Measurements from ENCODE around the gene KNDC1.
"Not testable (repeated sequence)": the region's sequence is repeated elsewhere in the genome, so short reads cannot be mapped to it uniquely, and the experiment has no call there.

The KNDC1 gene

DNA sequence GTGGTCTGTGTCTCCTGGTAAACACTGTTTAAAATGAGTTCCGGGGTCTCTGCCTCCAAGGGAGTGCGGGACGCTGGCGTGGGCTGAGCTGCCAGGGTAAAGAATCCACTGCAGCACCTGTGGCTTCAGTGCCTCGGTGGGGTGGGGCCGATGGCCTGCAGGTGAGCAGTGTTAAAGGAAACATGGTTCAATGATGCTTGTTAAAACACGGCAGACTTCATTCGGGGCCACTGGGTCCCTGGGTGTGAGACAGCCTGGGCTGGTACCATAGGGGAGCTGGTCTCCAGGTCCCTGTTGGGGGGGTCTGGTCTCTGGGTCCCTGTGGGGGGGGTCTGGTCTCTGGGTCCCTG lies 24.9 kb upstream of the KNDC1 start:
- H4K20me1 ChIP-seq (ENCODE audit: insufficient read depth, low read length), result no peaks in the 10 kb centered on the region
- H3K79me2 ChIP-seq (ENCODE audit: low read length), result no peaks in the 10 kb centered on the region
- H3K4me1 ChIP-seq (ENCODE audit: low read length), result no peaks in the 10 kb centered on the region
- H3K4me2 ChIP-seq (ENCODE audit: low read length), result no peak overlapping the region
- no peak overlapping the region for H3K4me3 ChIP-seq (ENCODE audit: low read length)
- no peak overlapping the region for H2AFZ ChIP-seq (ENCODE audit: low read depth, low read length)
- no peak overlapping the region for H3K27ac ChIP-seq (ENCODE audit: low read length)
- no peaks in the 10 kb centered on the region for H3K36me3 ChIP-seq (replicated peaks; ENCODE audit: low read depth, low read length)
- TF ChIP-seq EZH2phosphoT487 (IDR thresholded peaks at IDR 0.05; ENCODE audit: low read depth), result no peak
- TF ChIP-seq, protein P1, sequence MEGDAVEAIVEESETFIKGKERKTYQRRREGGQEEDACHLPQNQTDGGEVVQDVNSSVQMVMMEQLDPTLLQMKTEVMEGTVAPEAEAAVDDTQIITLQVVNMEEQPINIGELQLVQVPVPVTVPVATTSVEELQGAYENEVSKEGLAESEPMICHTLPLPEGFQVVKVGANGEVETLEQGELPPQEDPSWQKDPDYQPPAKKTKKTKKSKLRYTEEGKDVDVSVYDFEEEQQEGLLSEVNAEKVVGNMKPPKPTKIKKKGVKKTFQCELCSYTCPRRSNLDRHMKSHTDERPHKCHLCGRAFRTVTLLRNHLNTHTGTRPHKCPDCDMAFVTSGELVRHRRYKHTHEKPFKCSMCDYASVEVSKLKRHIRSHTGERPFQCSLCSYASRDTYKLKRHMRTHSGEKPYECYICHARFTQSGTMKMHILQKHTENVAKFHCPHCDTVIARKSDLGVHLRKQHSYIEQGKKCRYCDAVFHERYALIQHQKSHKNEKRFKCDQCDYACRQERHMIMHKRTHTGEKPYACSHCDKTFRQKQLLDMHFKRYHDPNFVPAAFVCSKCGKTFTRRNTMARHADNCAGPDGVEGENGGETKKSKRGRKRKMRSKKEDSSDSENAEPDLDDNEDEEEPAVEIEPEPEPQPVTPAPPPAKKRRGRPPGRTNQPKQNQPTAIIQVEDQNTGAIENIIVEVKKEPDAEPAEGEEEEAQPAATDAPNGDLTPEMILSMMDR (IDR thresholded peaks at IDR 0.05; ENCODE audit: low read depth, low read length), result no peak
- no peak overlapping the region for H3K9ac ChIP-seq (ENCODE audit: low read length)
- H3K27me3 ChIP-seq (ENCODE audit: low read depth, low read length), result no peaks in the 10 kb centered on the region
- H3K9me3 ChIP-seq (ENCODE audit: insufficient read depth, low read length), result no peaks in the 10 kb centered on the region

DNA sequence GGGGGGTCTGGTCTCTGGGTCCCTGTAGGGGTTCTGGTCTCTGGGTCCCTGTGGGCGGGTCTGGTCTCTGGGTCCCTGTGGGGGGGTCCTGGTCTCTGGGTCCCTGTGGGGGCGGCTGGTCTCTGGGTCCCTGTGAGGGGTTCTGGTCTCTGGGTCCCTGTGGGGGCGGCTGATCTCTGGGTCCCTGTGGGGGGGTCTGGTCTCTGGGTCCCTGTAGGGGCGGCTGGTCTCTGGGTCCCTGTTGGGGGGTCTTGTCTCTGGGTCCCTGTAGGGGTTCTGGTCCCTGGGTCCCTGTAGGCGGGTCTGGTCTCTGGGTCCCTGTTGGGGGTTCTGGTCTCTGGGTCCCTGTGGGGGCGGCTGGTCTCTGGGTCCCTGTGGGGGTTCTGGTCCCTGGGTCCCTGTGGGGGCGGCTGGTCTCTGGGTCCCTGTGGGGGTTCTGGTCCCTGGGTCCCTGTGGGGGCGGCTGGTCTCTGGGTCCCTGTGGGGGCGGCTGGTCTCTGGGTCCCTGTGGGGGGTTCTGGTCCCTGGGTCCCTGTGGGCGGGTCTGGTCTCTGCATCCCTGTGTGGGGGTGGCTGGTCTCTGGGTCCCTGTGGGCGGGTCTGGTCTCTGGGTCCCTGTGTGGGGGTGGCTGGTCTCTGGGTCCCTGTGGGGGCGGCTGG lies 22.4 kb upstream of the KNDC1 start:
- not testable (repeated sequence) for H3K79me2 ChIP-seq (ENCODE audit: low read length); H3K9ac ChIP-seq (ENCODE audit: low read length); H3K4me3 ChIP-seq (ENCODE audit: low read length); H4K20me1 ChIP-seq (ENCODE audit: insufficient read depth, low read length); H3K4me1 ChIP-seq (ENCODE audit: low read length); H3K36me3 ChIP-seq (replicated peaks; ENCODE audit: low read depth, low read length); H3K4me2 ChIP-seq (ENCODE audit: low read length); H3K27ac ChIP-seq (ENCODE audit: low read length); H3K27me3 ChIP-seq (ENCODE audit: low read depth, low read length); H3K9me3 ChIP-seq (ENCODE audit: insufficient read depth, low read length); H2AFZ ChIP-seq (ENCODE audit: low read depth, low read length)

DNA sequence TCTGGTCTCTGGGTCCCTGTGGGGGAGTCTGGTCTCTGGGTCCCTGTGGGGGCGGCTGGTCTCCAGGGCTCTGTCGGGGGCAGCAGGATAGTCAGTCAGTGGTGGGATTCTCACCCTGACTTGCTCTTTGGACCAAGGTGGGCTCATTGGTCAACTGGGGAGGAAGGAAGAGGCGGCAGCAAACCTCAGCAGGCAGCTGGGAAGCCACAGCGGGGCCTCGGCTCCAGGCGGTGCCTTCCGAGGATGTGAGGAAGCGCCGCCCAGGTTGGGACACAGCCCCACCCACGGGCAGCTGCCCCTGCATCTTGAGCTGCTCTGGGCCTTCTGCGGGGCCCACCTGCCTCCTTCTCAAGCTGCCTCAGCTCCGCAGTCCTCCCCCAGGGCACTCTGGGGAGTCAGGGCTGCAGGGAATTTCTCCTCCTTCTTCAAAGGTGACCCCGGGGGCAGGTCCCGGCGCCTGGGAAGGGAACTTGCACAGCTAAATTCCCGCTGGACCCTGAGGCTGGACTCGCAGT lies 20.4 kb upstream of the KNDC1 start:
- Histone ChIP-seq H3K4me1 (ENCODE audit: low read length) (no peaks in the 10 kb centered on the region), H3K36me3 (replicated peaks; ENCODE audit: low read depth, low read length) (no peaks in the 10 kb centered on the region), H4K20me1 (ENCODE audit: insufficient read depth, low read length) (no peaks in the 10 kb centered on the region), H3K27me3 (ENCODE audit: low read depth, low read length) (no peaks in the 10 kb centered on the region), H3K4me2 (ENCODE audit: low read length) (no peak overlapping the region), H3K9ac (ENCODE audit: low read length) (no peak overlapping the region), H3K79me2 (ENCODE audit: low read length) (no peaks in the 10 kb centered on the region), H2AFZ (ENCODE audit: low read depth, low read length) (no peak overlapping the region), H3K27ac (ENCODE audit: low read length) (no peak overlapping the region), H3K9me3 (ENCODE audit: insufficient read depth, low read length) (no peaks in the 10 kb centered on the region), H3K4me3 (ENCODE audit: low read length) (no peak overlapping the region)
- TF ChIP-seq, protein P1 (IDR thresholded peaks at IDR 0.05; ENCODE audit: low read depth, low read length), result no peak
- no peak for TF ChIP-seq EZH2phosphoT487 (IDR thresholded peaks at IDR 0.05; ENCODE audit: low read depth)

DNA sequence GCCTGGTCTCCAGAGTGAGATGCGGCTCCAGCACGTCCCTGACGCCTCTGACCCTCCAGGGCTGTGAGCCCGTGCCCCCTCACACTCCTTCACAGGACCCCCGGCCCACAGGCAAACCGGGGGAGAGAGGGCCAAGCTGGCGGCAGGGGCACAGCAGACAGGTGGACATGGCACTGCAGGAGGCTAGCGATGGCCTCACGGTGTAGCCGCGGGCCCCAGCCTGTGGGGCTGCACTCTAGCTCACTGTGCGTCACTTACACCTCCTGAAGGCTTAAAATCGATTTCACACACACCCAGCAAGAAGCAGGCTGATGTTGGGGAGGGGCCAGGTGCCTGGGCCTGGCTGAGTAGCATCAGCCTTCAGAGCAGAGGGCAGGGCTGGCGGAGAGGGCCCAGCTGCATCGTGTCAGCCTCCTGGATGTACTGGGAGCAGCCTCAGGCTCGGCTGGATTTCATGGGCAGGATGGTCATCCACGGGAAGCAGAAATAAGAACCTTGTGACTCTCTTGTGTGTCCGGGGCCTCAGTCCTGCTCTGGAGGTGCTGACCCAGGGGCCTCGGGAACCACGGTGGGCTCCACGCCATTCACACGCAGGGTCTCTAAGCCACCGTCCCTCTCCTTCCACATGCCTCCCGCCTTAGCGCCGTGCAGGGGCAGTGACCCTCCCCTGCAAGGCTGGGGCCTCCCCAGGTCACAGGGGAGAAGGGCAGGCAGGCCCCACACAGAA lies 19.4 kb upstream of the KNDC1 start:
- no peaks in the 10 kb centered on the region for H3K4me1 ChIP-seq (ENCODE audit: low read length)
- no peaks in the 10 kb centered on the region for H3K9me3 ChIP-seq (ENCODE audit: insufficient read depth, low read length)
- no peak overlapping the region for H3K4me2 ChIP-seq (ENCODE audit: low read length)
- no peak overlapping the region for H2AFZ ChIP-seq (ENCODE audit: low read depth, low read length)
- no peaks in the 10 kb centered on the region for H3K27me3 ChIP-seq (ENCODE audit: low read depth, low read length)
- no peak overlapping the region for H3K27ac ChIP-seq (ENCODE audit: low read length)
- TF ChIP-seq, protein P1 (IDR thresholded peaks at IDR 0.05; ENCODE audit: low read depth, low read length), result no peak
- TF ChIP-seq EZH2phosphoT487 (IDR thresholded peaks at IDR 0.05; ENCODE audit: low read depth), result no peak
- H3K36me3 ChIP-seq (replicated peaks; ENCODE audit: low read depth, low read length), result no peaks in the 10 kb centered on the region
- H3K4me3 ChIP-seq (ENCODE audit: low read length), result no peak overlapping the region
- no peaks in the 10 kb centered on the region for H4K20me1 ChIP-seq (ENCODE audit: insufficient read depth, low read length)
- H3K79me2 ChIP-seq (ENCODE audit: low read length), result no peaks in the 10 kb centered on the region
- H3K9ac ChIP-seq (ENCODE audit: low read length), result no peak overlapping the region
